Rectal smooth muscle tissue (tissue), 1 donor: ENCODE data around the gene PCDH20.

Experiments
- H3K27ac ChIP-seq: one replicate; pipeline ENCODE4 v1.7.0; 2013; ENCODE audit warnings: low read depth, low read length, inconsistent platforms
- H3K27me3 ChIP-seq: one replicate; pipeline ENCODE4 v1.7.0; 2013; ENCODE audit warnings: low read length; ENCODE audit not compliant: control insufficient read depth, insufficient read depth
- H3K36me3 ChIP-seq: one replicate; pipeline ENCODE4 v1.7.0; 2013; ENCODE audit warnings: low read length; ENCODE audit not compliant: control insufficient read depth, insufficient read depth
- H3K4me1 ChIP-seq: one replicate; pipeline ENCODE4 v1.7.0; 2013; ENCODE audit warnings: low read length; ENCODE audit not compliant: control insufficient read depth, insufficient read depth
- H3K4me3 ChIP-seq: one replicate; pipeline ENCODE4 v1.7.0; 2013; ENCODE audit warnings: low read length
- H3K9ac ChIP-seq: one replicate; pipeline ENCODE4 v1.7.0; 2013; ENCODE audit warnings: low read length

The PCDH20 gene

GRCh38 chr13:61415749-61416148 is at the start of gene PCDH20:
PCDH20 (minus strand) TSS chr13:61415849; CDS start chr13:61415158, 691 bp downstream.
- no peaks in the 10 kb centered on the region for H3K36me3 ChIP-seq

GRCh38 chr13:61463024-61463423 is 47.4 kb upstream of the PCDH20 start:
- no peak overlapping the region for H3K9ac ChIP-seq
- no peak overlapping the region for H3K4me3 ChIP-seq
- no peaks in the 10 kb centered on the region for H3K4me1 ChIP-seq
- H3K27ac ChIP-seq, result no peak overlapping the region
- no peaks in the 10 kb centered on the region for H3K36me3 ChIP-seq
- H3K27me3 ChIP-seq, result no peaks in the 10 kb centered on the region

More at GRCh38 chr13:61415749-61416148, at the start of gene PCDH20:
- peak within 1 kb of the TSS; percentile 64 for H3K4me3 ChIP-seq
- H3K27ac ChIP-seq, result no peak within 1 kb of the TSS
- no peaks in the 10 kb centered on the region for H3K4me1 ChIP-seq
- no peak within 1 kb of the TSS for H3K9ac ChIP-seq
- H3K27me3 ChIP-seq, result no peaks in the 10 kb centered on the region

- Histone ChIP-seq H3K27me3 (no peaks in the 10 kb centered on the region), H3K9ac (no peak overlapping the region), H3K4me3 (no peak overlapping the region), H3K27ac (no peak overlapping the region), H3K4me1 (no peaks in the 10 kb centered on the region), H3K36me3 (no peaks in the 10 kb centered on the region)
Observed at GRCh38 chr13:61453121-61453520, 37.5 kb upstream of the PCDH20 start.

- H3K27ac ChIP-seq, result no peak overlapping the region
- H3K36me3 ChIP-seq, result no peaks in the 10 kb centered on the region
- H3K4me3 ChIP-seq, result no peak overlapping the region
- H3K4me1 ChIP-seq, result no peaks in the 10 kb centered on the region
- no peak overlapping the region for H3K9ac ChIP-seq
- H3K27me3 ChIP-seq, result no peaks in the 10 kb centered on the region
Observed at GRCh38 chr13:61432029-61432428, 16.4 kb upstream of the PCDH20 start.

GRCh38 chr13:61423915-61424314 is 8.3 kb upstream of the PCDH20 start:
- Histone ChIP-seq H3K36me3 (no peaks in the 10 kb centered on the region), H3K9ac (no peak overlapping the region), H3K27ac (no peak overlapping the region), H3K27me3 (no peaks in the 10 kb centered on the region), H3K4me1 (no peaks in the 10 kb centered on the region), H3K4me3 (no peak overlapping the region)

- no peaks in the 10 kb centered on the region for H3K36me3 ChIP-seq
- no peaks in the 10 kb centered on the region for H3K27me3 ChIP-seq
- no peak overlapping the region for H3K27ac ChIP-seq
- no peaks in the 10 kb centered on the region for H3K4me1 ChIP-seq
- H3K4me3 ChIP-seq, result no peak overlapping the region
- no peak overlapping the region for H3K9ac ChIP-seq
Observed at GRCh38 chr13:61417086-61417570, 1.5 kb upstream of the PCDH20 start.

GRCh38 chr13:61415058-61415721 is 459 bp downstream of the PCDH20 start:
- H3K27me3 ChIP-seq, result no peaks in the 10 kb centered on the region
- no peaks in the 10 kb centered on the region for H3K36me3 ChIP-seq
- no peaks in the 10 kb centered on the region for H3K4me1 ChIP-seq
- H3K4me3 ChIP-seq, result peak overlapping the region; percentile 64
- H3K9ac ChIP-seq, result no peak overlapping the region
- no peak overlapping the region for H3K27ac ChIP-seq

- Histone ChIP-seq H3K4me1 (no peaks in the 10 kb centered on the region), H3K27ac (no peak overlapping the region), H3K9ac (no peak overlapping the region), H3K4me3 (peak overlapping the region; percentile 64), H3K27me3 (no peaks in the 10 kb centered on the region), H3K36me3 (no peaks in the 10 kb centered on the region)
Observed at GRCh38 chr13:61414686-61415057, 977 bp downstream of the PCDH20 start.

- no peak overlapping the region for H3K27ac ChIP-seq
- H3K4me1 ChIP-seq, result no peaks in the 10 kb centered on the region
Observed at GRCh38 chr13:61413572-61414535, 1.8 kb downstream of the PCDH20 start.

GRCh38 chr13:61410669-61411297 is 4.9 kb downstream of the PCDH20 start:
- no peaks in the 10 kb centered on the region for H3K36me3 ChIP-seq
- H3K9ac ChIP-seq, result no peak overlapping the region
- no peaks in the 10 kb centered on the region for H3K27me3 ChIP-seq
- no peaks in the 10 kb centered on the region for H3K4me1 ChIP-seq
- H3K4me3 ChIP-seq, result no peak overlapping the region
- H3K27ac ChIP-seq, result no peak overlapping the region

More at GRCh38 chr13:61413572-61414535, 1.8 kb downstream of the PCDH20 start:
- no peak overlapping the region for H3K9ac ChIP-seq
- H3K36me3 ChIP-seq, result no peaks in the 10 kb centered on the region
- no peaks in the 10 kb centered on the region for H3K27me3 ChIP-seq
- peak overlapping the region; percentile 64 for H3K4me3 ChIP-seq

- no peak overlapping the region for H3K9ac ChIP-seq
- H3K4me3 ChIP-seq, result no peak overlapping the region
- no peaks in the 10 kb centered on the region for H3K4me1 ChIP-seq
Observed at GRCh38 chr13:61410266-61410665, 5.4 kb downstream of the PCDH20 start.

GRCh38 chr13:61408571-61408970 is 7.1 kb downstream of the PCDH20 start:
- Histone ChIP-seq H3K4me1 (no peaks in the 10 kb centered on the region), H3K4me3 (no peak overlapping the region), H3K27me3 (no peaks in the 10 kb centered on the region), H3K36me3 (no peaks in the 10 kb centered on the region), H3K27ac (no peak overlapping the region), H3K9ac (no peak overlapping the region)

More at GRCh38 chr13:61410266-61410665, 5.4 kb downstream of the PCDH20 start:
- no peaks in the 10 kb centered on the region for H3K27me3 ChIP-seq
- no peaks in the 10 kb centered on the region for H3K36me3 ChIP-seq
- H3K27ac ChIP-seq, result no peak overlapping the region
